Keratinocyte (primary cell): ENCODE data around the gene RTL9.
A peak's percentile ranks its signal among the peaks of the same experiment; 100 is the strongest.

Source experiments
- CTCF ChIP-seq, 3 experiments: IDR thresholded peaks in 1 of 3; conservative IDR thresholded peaks in 1 of 3; optimal IDR thresholded peaks in 1 of 3; 2 replicates in 2 of 3; 3 replicates in 1 of 3; pipeline versions ENCODE3 to v1.5.1; 2011; ENCODE audit warnings: low read length in 3 of 3, mild to moderate bottlenecking in 3 of 3, moderate library complexity in 2 of 3, control low read depth in 1 of 3, inconsistent platforms in 1 of 3; ENCODE audit not compliant: insufficient read depth in 2 of 3; ENCODE audit errors: extremely low read depth in 1 of 3
- EZH2 ChIP-seq: IDR thresholded peaks from one replicate; pipeline ENCODE4 v1.6.1; 2012; ENCODE audit warnings: inconsistent platforms, mild to moderate bottlenecking, low read length, moderate library complexity

DNA sequence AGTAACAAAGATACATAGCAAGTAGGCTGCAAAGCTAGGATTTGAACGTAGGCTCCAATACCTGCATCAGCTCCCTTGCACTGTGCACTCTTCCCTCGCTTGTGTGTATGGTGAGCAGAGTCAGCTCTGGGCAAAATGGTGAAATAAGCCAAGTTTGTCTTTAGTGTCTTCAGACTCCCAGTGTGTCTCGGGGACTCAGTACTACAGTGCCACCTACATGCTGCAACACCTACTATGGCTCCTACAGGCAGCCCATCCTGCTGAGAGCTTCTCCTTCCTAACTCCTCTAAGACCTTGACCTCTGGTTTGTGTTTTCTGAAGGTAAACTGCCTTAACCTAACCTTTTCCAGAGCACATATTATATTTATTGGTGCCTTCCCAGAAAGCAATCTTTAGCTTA lies 42.5 kb downstream of the RTL9 start:
- peak in 1 of 3 experiments; percentile 39 for TF ChIP-seq CTCF (optimal IDR thresholded peaks at IDR 0.05 in 1 of 3, IDR thresholded peaks at IDR 0.05 in 1 of 3, conservative IDR thresholded peaks at IDR 0.05 in 1 of 3; ENCODE audit: extremely low read depth in 1 of 3, insufficient read depth in 2 of 3, low read length in 3 of 3)
- no peak for TF ChIP-seq EZH2
